Breast epithelium (tissue), 3 donors: Measurements from ENCODE around the gene PPM1H.

ENCODE experiments used
- POLR2A ChIP-seq: fragments of 450-650 bp; IDR thresholded peaks from one replicate; pipeline ENCODE4 v1.6.1; 2016; ENCODE audit warnings: antibody characterized with exemption, mild to moderate bottlenecking, moderate library complexity
- POLR2AphosphoS5 ChIP-seq, 3 donors: sonication (generic); formaldehyde crosslinking; IDR thresholded peaks; one replicate each; pipeline ENCODE4 v1.6.1; 2017; ENCODE audit warnings: antibody characterized with exemption in 3 of 3
- TF ChIP-seq, protein P1 (sequence below), 3 donors: fragments of 450-650 bp; IDR thresholded peaks; one replicate each; pipeline ENCODE4 v1.5.1; 2016 to 2017; ENCODE audit warnings: antibody characterized with exemption in 3 of 3, mild to moderate bottlenecking in 3 of 3, moderate library complexity in 3 of 3

DNA sequence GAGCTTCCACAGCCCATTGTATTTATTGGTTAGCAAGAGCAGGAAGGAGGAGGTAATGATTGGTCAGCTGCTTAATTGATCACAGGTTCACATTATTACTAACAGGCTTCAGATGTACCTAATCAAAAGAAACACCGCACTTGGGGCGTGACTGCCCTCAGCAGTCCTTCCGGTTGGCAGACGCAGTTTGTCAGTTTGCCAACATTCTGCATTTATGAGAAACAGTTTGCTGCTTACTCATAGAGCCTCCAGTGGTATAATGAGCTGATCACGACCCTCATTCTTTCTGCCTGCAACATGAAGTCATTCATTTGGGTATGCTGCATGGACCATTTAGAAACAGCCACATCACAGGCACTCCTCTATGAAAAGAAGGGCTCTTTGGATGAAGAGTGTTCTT lies 42.5 kb upstream of the PPM1H start:
- TF ChIP-seq, protein P1, sequence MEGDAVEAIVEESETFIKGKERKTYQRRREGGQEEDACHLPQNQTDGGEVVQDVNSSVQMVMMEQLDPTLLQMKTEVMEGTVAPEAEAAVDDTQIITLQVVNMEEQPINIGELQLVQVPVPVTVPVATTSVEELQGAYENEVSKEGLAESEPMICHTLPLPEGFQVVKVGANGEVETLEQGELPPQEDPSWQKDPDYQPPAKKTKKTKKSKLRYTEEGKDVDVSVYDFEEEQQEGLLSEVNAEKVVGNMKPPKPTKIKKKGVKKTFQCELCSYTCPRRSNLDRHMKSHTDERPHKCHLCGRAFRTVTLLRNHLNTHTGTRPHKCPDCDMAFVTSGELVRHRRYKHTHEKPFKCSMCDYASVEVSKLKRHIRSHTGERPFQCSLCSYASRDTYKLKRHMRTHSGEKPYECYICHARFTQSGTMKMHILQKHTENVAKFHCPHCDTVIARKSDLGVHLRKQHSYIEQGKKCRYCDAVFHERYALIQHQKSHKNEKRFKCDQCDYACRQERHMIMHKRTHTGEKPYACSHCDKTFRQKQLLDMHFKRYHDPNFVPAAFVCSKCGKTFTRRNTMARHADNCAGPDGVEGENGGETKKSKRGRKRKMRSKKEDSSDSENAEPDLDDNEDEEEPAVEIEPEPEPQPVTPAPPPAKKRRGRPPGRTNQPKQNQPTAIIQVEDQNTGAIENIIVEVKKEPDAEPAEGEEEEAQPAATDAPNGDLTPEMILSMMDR (IDR thresholded peaks at IDR 0.05): no peak
- TF ChIP-seq POLR2AphosphoS5 (IDR thresholded peaks at IDR 0.05) (no peak), POLR2A (no peak)
